HEK293 (cell line): ENCODE data around the gene GNG3.

ENCODE experiments used
- GLIS1 ChIP-seq: fragments of 450-650 bp; formaldehyde crosslinking; IDR thresholded peaks from 2 replicates; pipeline ENCODE4 v1.5.1; 2016; ENCODE audit warnings: missing biosample characterization, missing genetic modification characterization
- KLF16 ChIP-seq: fragments of 450-650 bp; formaldehyde crosslinking; IDR thresholded peaks from 2 replicates; pipeline ENCODE4 v1.5.1; 2017; ENCODE audit warnings: missing biosample characterization, missing genetic modification characterization
- ZBTB17 ChIP-seq: fragments of 450-650 bp; formaldehyde crosslinking; IDR thresholded peaks from 2 replicates; pipeline ENCODE4 v1.5.1; 2016; ENCODE audit warnings: missing biosample characterization, missing genetic modification characterization
- ZNF211 ChIP-seq: fragments of 450-650 bp; formaldehyde crosslinking; IDR thresholded peaks from 2 replicates; pipeline ENCODE4 v1.5.1; 2016; ENCODE audit warnings: low read depth, missing biosample characterization, missing genetic modification characterization
- ZNF223 ChIP-seq: fragments of 450-650 bp; formaldehyde crosslinking; IDR thresholded peaks from 2 replicates; pipeline ENCODE4 v1.5.1; 2016; ENCODE audit warnings: missing biosample characterization, missing genetic modification characterization
- ZNF24 ChIP-seq: fragments of 450-650 bp; formaldehyde crosslinking; IDR thresholded peaks from 2 replicates; pipeline ENCODE4 v1.5.1; 2016; ENCODE audit warnings: missing biosample characterization, missing genetic modification characterization
- ZNF311 ChIP-seq: fragments of 450-650 bp; formaldehyde crosslinking; IDR thresholded peaks from 2 replicates; pipeline ENCODE4 v1.5.1; 2017; ENCODE audit warnings: missing biosample characterization, missing genetic modification characterization, borderline replicate concordance
- ZNF366 ChIP-seq: fragments of 450-650 bp; formaldehyde crosslinking; conservative IDR thresholded peaks from 2 replicates; pipeline ENCODE4 v1.5.1; 2016; ENCODE audit warnings: missing biosample characterization, missing genetic modification characterization
- ZNF473 ChIP-seq: fragments of 450-650 bp; formaldehyde crosslinking; IDR thresholded peaks from 2 replicates; pipeline ENCODE4 v1.5.1; 2017; ENCODE audit warnings: missing biosample characterization, missing genetic modification characterization
- ZNF48 ChIP-seq: fragments of 450-650 bp; formaldehyde crosslinking; IDR thresholded peaks from 2 replicates; pipeline ENCODE4 v1.5.1; 2016; ENCODE audit warnings: missing biosample characterization, missing genetic modification characterization
- ZNF514 ChIP-seq: fragments of 450-650 bp; formaldehyde crosslinking; IDR thresholded peaks from 2 replicates; pipeline ENCODE4 v1.5.1; 2016; ENCODE audit warnings: missing biosample characterization, missing genetic modification characterization
- ZNF623 ChIP-seq: fragments of 450-650 bp; formaldehyde crosslinking; IDR thresholded peaks from 2 replicates; pipeline ENCODE4 v1.5.1; 2016; ENCODE audit warnings: missing biosample characterization, missing genetic modification characterization
- ZNF660 ChIP-seq: fragments of 450-650 bp; IDR thresholded peaks from 2 replicates; pipeline ENCODE4 v1.5.1; 2018; ENCODE audit warnings: missing biosample characterization, mild to moderate bottlenecking, missing genetic modification characterization
- ZNF837 ChIP-seq: fragments of 450-650 bp; formaldehyde crosslinking; IDR thresholded peaks from 2 replicates; pipeline ENCODE4 v1.5.1; 2016; ENCODE audit warnings: missing biosample characterization, missing genetic modification characterization
- TF ChIP-seq, protein P1 (sequence below): fragments of 450-650 bp; formaldehyde crosslinking; IDR thresholded peaks from 2 replicates; pipeline ENCODE4 v1.5.1; 2017; ENCODE audit warnings: missing biosample characterization, missing genetic modification characterization
- TF ChIP-seq, protein P2 (sequence below): fragments of 450-650 bp; formaldehyde crosslinking; IDR thresholded peaks from 2 replicates; pipeline ENCODE4 v1.5.1; 2017; ENCODE audit warnings: missing biosample characterization, missing genetic modification characterization
- TF ChIP-seq, protein P3 (sequence below): fragments of 450-650 bp; formaldehyde crosslinking; IDR thresholded peaks from 2 replicates; pipeline ENCODE4 v1.5.0; 2017; ENCODE audit warnings: missing biosample characterization, missing genetic modification characterization, borderline replicate concordance
- TF ChIP-seq, protein P4 (sequence below): fragments of 450-650 bp; formaldehyde crosslinking; optimal IDR thresholded peaks from 2 replicates; pipeline ENCODE3; 2016; ENCODE audit warnings: missing biosample characterization, mild to moderate bottlenecking, missing genetic modification characterization
- TF ChIP-seq, protein P5 (sequence below): fragments of 450-650 bp; formaldehyde crosslinking; IDR thresholded peaks from 2 replicates; pipeline ENCODE4 v1.5.1; 2016; ENCODE audit warnings: missing biosample characterization, missing genetic modification characterization, borderline replicate concordance
- TF ChIP-seq, protein P6 (sequence below): fragments of 450-650 bp; formaldehyde crosslinking; IDR thresholded peaks from 2 replicates; pipeline ENCODE4 v1.5.1; 2016; ENCODE audit warnings: missing biosample characterization, missing genetic modification characterization
- TF ChIP-seq, protein P7 (sequence below): sonication (generic); formaldehyde crosslinking; IDR thresholded peaks from 2 replicates; pipeline ENCODE4 v1.8.1; 2022; ENCODE audit warnings: mild to moderate bottlenecking, moderate library complexity, missing genetic modification reagents

The GNG3 gene

DNA sequence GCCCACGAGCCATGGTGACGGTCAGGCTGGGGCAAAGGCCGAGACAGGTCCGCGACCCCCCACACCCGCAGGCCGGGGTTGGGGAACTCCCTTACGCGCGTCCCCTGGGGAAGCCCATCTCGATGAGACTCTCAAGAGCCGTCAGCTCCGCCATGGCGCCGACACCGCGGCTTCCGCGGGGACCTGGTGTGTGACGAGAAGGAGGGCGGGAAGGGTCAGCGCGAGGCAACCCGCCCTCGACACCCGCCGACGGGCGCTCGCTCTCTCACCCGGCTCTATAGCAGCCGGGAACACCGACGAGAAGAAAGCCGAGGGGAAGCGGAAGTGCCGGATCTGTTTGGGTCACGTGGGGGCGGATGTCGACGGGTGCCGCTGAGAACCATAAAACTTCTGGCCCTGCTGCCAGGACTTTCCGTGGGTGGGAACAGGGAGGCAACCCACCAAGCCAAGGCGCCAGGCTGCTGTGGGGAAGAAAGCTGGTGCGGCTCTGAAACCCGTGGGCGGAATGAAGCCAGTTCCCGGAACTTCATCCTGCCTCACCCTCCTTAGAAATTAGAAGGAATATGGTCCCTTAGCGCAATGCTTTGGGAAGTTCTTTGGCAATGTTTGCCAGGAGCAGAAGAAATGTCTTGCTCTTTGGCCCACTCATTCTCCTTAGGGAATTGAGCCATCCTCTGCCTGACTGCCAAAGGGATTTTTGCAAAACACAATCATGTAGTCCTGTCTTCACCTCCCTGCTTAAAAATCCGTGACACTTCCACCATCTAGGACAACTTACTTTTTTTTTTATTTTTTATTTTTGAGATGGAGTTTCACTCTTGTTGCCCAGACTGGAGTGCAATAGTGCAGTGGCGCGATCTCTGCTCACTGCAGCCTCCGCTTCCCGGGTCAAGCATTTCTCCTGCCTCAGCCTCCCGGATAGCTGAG, 28.4 kb upstream of the GNG3 start, which contains the start of gene UBXN1 (continued):
- TF ChIP-seq, protein P1, sequence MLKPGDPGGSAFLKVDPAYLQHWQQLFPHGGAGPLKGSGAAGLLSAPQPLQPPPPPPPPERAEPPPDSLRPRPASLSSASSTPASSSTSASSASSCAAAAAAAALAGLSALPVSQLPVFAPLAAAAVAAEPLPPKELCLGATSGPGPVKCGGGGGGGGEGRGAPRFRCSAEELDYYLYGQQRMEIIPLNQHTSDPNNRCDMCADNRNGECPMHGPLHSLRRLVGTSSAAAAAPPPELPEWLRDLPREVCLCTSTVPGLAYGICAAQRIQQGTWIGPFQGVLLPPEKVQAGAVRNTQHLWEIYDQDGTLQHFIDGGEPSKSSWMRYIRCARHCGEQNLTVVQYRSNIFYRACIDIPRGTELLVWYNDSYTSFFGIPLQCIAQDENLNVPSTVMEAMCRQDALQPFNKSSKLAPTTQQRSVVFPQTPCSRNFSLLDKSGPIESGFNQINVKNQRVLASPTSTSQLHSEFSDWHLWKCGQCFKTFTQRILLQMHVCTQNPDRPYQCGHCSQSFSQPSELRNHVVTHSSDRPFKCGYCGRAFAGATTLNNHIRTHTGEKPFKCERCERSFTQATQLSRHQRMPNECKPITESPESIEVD (tag by site-specific recombination) = no peak
- TF ChIP-seq ZNF514 = no peak
- no peak for TF ChIP-seq ZNF366 (tag by site-specific recombination)
- TF ChIP-seq, protein P2, sequence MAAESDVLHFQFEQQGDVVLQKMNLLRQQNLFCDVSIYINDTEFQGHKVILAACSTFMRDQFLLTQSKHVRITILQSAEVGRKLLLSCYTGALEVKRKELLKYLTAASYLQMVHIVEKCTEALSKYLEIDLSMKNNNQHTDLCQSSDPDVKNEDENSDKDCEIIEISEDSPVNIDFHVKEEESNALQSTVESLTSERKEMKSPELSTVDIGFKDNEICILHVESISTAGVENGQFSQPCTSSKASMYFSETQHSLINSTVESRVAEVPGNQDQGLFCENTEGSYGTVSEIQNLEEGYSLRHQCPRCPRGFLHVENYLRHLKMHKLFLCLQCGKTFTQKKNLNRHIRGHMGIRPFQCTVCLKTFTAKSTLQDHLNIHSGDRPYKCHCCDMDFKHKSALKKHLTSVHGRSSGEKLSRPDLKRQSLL (tag by site-specific recombination) = peak; percentile 87
- no peak for TF ChIP-seq ZNF623 (tag by site-specific recombination)
- no peak for TF ChIP-seq ZNF211 (tag by site-specific recombination)
- TF ChIP-seq, protein P3, sequence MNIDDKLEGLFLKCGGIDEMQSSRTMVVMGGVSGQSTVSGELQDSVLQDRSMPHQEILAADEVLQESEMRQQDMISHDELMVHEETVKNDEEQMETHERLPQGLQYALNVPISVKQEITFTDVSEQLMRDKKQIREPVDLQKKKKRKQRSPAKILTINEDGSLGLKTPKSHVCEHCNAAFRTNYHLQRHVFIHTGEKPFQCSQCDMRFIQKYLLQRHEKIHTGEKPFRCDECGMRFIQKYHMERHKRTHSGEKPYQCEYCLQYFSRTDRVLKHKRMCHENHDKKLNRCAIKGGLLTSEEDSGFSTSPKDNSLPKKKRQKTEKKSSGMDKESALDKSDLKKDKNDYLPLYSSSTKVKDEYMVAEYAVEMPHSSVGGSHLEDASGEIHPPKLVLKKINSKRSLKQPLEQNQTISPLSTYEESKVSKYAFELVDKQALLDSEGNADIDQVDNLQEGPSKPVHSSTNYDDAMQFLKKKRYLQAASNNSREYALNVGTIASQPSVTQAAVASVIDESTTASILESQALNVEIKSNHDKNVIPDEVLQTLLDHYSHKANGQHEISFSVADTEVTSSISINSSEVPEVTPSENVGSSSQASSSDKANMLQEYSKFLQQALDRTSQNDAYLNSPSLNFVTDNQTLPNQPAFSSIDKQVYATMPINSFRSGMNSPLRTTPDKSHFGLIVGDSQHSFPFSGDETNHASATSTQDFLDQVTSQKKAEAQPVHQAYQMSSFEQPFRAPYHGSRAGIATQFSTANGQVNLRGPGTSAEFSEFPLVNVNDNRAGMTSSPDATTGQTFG = no peak
- TF ChIP-seq, protein P4, sequence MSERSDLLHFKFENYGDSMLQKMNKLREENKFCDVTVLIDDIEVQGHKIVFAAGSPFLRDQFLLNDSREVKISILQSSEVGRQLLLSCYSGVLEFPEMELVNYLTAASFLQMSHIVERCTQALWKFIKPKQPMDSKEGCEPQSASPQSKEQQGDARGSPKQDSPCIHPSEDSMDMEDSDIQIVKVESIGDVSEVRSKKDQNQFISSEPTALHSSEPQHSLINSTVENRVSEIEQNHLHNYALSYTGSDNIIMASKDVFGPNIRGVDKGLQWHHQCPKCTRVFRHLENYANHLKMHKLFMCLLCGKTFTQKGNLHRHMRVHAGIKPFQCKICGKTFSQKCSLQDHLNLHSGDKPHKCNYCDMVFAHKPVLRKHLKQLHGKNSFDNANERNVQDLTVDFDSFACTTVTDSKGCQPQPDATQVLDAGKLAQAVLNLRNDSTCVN (tag by site-specific recombination) = peak; percentile 68
- TF ChIP-seq, protein P5, sequence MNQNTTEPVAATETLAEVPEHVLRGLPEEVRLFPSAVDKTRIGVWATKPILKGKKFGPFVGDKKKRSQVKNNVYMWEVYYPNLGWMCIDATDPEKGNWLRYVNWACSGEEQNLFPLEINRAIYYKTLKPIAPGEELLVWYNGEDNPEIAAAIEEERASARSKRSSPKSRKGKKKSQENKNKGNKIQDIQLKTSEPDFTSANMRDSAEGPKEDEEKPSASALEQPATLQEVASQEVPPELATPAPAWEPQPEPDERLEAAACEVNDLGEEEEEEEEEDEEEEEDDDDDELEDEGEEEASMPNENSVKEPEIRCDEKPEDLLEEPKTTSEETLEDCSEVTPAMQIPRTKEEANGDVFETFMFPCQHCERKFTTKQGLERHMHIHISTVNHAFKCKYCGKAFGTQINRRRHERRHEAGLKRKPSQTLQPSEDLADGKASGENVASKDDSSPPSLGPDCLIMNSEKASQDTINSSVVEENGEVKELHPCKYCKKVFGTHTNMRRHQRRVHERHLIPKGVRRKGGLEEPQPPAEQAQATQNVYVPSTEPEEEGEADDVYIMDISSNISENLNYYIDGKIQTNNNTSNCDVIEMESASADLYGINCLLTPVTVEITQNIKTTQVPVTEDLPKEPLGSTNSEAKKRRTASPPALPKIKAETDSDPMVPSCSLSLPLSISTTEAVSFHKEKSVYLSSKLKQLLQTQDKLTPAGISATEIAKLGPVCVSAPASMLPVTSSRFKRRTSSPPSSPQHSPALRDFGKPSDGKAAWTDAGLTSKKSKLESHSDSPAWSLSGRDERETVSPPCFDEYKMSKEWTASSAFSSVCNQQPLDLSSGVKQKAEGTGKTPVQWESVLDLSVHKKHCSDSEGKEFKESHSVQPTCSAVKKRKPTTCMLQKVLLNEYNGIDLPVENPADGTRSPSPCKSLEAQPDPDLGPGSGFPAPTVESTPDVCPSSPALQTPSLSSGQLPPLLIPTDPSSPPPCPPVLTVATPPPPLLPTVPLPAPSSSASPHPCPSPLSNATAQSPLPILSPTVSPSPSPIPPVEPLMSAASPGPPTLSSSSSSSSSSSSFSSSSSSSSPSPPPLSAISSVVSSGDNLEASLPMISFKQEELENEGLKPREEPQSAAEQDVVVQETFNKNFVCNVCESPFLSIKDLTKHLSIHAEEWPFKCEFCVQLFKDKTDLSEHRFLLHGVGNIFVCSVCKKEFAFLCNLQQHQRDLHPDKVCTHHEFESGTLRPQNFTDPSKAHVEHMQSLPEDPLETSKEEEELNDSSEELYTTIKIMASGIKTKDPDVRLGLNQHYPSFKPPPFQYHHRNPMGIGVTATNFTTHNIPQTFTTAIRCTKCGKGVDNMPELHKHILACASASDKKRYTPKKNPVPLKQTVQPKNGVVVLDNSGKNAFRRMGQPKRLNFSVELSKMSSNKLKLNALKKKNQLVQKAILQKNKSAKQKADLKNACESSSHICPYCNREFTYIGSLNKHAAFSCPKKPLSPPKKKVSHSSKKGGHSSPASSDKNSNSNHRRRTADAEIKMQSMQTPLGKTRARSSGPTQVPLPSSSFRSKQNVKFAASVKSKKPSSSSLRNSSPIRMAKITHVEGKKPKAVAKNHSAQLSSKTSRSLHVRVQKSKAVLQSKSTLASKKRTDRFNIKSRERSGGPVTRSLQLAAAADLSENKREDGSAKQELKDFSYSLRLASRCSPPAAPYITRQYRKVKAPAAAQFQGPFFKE = no peak; the same call in 1 of the 2 replicates
- peak; percentile 20; the same call in 1 of the 2 replicates for TF ChIP-seq GLIS1 (tag by site-specific recombination)
- TF ChIP-seq ZNF311 (tag by site-specific recombination) = no peak
- TF ChIP-seq, protein P6, sequence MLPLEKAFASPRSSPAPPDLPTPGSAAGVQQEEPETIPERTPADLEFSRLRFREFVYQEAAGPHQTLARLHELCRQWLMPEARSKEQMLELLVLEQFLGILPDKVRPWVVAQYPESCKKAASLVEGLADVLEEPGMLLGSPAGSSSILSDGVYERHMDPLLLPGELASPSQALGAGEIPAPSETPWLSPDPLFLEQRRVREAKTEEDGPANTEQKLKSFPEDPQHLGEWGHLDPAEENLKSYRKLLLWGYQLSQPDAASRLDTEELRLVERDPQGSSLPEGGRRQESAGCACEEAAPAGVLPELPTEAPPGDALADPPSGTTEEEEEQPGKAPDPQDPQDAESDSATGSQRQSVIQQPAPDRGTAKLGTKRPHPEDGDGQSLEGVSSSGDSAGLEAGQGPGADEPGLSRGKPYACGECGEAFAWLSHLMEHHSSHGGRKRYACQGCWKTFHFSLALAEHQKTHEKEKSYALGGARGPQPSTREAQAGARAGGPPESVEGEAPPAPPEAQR = no peak
- peak; percentile 55; the same call in 1 of the 2 replicates for TF ChIP-seq KLF16
- peak; percentile 78 for TF ChIP-seq ZBTB17 (tag by site-specific recombination)
- no peak for TF ChIP-seq ZNF48 (tag by site-specific recombination)
- TF ChIP-seq, protein P7, sequence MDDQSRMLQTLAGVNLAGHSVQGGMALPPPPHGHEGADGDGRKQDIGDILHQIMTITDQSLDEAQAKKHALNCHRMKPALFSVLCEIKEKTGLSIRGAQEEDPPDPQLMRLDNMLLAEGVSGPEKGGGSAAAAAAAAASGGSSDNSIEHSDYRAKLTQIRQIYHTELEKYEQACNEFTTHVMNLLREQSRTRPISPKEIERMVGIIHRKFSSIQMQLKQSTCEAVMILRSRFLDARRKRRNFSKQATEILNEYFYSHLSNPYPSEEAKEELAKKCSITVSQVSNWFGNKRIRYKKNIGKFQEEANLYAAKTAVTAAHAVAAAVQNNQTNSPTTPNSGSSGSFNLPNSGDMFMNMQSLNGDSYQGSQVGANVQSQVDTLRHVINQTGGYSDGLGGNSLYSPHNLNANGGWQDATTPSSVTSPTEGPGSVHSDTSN = no peak
- TF ChIP-seq ZNF837 (tag by site-specific recombination) = no peak
- TF ChIP-seq ZNF24 = peak; percentile 58; the same call in 1 of the 2 replicates
- TF ChIP-seq ZNF660 = peak; percentile 67; the same call in 1 of the 2 replicates
- TF ChIP-seq ZNF473 (tag by site-specific recombination) = no peak
- no peak for TF ChIP-seq ZNF223 (tag by site-specific recombination)
